ENCODE measurements around the gene HOXA13.

Gene HOXA13

GRCh38 chr7:27144781-27145164 lies 55.1 kb downstream of the HOXA13 start:
- no peak for DNase-seq
